HG03108 (cell line): ENCODE data around the gene FSTL4.

Source experiments
- ATAC-seq: cut with Tn5 transposase; IDR thresholded peaks from one replicate; pipeline ENCODE4 v1.9.1; 2021; ENCODE audit warnings: moderate library complexity; ENCODE audit not compliant: unreplicated experiment

FSTL4 gene

DNA sequence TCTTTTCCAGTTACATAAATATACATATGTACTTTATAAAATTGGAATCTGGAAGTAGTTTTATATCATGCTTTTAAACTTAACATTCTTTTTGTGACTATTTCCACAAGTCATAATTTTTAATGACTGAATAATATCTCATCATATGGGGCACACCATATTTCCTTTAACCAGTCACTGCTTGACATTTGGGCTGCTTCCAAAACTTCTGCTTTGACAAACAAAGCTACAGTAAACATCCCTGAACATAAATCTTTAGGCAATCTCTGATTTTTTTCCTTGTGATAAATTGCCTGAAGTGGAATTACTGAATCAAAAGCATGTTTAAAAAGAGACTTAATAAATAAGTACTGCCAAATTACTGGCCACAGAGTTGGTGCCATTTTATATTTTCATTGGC, 178.0 kb downstream of the FSTL4 start:
- no peak for ATAC-seq

DNA sequence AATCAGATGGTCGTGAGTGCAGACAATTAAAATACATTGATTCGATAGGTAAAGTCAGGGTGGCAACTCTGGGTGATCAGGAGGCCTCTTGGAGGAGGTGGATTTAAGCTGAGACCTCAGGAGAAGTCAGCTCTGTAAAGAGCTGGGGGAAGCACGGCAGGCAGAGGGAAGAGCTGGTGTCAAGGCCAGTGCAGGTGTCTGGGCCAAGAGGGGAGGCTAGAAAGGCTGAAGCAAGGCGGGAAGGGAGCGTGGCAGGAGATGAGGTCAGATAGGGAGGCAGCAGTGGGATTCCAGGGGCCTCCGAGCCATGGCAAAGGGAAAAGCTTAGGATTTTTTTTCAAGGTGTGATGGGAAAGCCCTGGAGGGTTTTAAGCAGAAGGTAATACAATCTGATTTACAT, 178.7 kb downstream of the FSTL4 start:
- no peak for ATAC-seq

DNA sequence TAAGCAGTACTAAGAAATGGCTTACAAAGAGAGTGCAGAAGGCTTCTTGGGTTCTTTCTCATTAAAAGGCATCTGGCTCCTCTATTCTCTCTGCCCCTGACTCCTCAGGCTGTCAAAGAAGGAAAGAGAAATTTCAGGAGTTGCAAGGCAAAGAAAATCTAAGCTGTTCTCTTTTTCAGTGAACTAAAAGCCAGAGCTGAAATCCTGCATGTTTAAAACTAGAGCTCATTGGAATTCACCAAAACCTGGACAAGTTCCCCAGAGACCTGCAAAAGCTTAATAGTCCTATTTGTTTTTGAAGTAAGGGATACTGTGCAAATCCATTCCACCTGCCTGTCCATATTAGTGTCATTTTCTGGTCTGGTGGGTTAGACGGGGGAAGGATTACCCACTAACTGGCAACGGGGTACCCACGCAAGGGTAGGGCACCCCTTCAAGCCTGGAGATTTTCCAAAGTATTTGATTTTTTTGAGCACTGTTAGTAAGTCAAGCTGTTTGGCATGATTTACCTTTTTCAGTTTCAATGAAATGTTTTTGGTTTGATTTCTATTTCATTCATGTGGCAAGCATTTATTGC, 179.3 kb downstream of the FSTL4 start:
- no peak for ATAC-seq

DNA sequence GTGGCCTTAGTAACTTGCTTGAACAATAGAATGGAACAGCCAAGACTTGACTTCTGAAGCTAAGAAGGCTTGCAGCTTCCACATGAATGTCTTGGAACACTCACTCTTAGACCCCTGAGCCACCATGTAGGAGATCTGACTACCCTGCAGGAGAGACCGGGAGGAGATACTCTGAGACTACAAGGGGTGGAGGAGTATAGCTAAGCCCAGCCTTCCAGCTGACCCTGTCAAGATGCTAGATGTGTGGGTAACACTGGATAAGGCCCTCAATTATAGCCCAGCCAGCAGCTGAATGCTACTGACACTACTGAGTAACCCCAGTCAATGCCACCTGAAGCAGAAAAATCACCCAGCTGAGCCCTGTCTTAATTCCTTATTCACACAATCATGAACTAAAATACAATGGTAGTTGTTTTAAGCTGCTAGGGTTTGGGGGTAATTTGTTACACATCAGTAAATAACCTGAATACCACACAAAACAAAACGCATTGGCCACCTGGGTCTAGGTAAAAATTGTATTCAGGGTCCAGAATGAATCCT, 180.9 kb downstream of the FSTL4 start:
- no peak for ATAC-seq

DNA sequence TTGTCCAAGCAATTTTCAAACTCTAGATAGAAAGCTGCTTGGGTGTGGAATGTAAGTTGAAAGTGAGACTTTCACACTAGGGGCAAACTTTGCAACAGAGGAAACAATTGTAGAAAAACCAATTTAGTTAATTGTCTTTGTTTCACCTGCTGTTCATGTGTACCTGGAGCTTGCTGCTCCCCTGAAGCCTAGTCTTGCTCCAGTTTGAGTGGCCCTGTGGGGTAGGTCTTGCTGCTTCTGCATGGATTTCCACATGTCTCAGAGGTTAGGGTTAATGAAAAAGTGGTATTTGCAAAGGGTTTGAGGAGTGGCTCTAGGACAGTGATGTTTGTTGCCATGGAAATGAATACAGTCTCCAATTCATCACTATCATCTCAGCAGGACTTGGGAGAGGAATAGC, 182.2 kb downstream of the FSTL4 start:
- ATAC-seq: no peak

DNA sequence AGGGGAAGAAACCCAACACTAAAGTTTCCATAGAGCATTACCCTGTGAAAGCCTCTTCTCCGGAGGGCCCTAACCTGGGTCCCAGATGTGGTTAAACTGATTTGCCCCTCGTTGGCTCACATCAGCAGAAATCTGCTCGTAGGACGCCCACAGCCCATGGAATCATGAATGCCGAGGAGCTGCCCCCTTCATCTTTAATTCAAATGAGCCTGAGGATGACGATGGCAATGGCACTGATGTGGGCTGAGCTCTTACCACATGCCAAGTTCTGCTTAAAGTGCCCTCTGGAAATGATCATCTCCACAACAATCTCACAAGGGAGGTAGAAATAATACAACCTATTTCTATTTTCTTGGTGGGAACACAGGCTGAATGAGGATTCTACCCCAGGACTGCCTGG, 183.3 kb downstream of the FSTL4 start:
- ATAC-seq: no peak

DNA sequence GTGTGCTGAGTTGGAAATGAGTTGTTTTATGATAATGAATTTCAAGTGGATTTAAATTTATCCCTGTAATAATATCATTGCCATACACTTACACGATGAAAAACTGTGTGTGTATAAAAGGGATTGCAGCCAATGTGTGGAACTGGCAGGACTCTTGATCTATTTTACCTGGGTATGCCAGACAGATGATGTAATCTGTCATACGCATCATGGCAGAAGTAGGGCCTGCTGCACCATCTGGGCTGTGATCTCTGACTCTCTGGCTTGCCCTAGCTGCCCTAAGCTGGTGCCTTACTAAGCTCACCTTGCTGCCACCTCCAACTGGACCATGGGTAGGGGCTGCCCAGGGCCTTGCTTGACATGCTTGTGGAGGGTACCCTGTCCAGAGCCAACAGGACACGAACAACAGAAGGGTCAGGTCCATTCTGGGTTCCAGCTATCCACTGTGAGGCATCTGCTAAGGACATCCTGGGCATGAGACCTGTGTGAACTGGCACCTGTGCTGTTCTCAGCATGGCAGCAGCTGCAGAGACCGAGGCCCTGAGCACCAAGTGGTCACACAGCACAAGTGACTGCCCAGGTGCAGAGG, 184.2 kb downstream of the FSTL4 start:
- ATAC-seq: no peak

DNA sequence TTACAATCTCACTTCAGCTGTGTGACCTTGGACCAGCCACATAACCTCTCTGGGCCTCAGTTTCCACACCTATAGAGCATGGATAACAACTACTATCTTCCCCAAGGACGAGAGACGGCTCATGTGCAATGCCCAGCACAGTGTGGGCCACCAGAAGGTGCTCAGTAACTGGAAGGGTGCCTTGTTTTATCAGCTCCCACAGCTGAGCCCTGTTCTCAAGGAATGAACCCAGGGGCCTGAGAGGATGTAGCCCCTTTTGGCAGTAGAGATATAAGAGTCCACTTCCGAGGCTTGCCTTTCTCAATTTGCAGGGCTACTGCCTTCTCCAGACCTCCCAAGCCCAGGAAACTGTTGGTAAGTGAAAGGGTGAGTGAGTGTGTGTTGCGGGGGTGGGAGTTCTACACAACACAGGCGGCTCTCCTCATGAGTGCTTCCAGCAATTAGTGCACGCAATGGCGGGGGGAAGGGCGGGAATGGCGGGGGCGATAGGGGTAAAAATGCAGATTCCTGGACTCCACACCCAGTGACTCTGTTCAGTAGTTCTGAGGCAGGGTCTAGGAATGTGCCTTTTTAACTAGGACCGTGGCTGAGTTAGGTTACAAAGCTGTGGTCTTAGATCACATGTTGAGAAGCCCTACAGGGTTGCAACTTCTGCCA, 185.1 kb downstream of the FSTL4 start:
- ATAC-seq: no peak

DNA sequence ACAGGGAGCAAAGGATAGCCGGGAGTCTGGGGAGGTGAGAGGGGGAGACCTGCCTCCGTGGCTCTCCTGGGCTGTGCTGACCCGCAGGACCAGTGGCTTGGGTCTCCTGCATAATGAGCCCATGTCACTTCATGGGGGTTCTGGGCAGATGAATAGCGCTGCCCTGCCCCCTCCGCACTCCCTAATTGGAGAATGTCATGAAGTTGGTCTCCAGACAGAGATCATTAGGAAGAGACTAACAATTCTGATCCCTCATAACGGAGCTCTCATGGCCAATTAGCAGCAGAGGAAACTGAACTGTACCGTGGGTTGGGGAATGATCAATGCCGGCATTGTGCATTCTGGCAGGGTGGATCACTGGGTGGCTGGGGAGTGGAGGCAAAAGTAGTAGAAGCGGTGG, 186.1 kb downstream of the FSTL4 start:
- no peak for ATAC-seq

DNA sequence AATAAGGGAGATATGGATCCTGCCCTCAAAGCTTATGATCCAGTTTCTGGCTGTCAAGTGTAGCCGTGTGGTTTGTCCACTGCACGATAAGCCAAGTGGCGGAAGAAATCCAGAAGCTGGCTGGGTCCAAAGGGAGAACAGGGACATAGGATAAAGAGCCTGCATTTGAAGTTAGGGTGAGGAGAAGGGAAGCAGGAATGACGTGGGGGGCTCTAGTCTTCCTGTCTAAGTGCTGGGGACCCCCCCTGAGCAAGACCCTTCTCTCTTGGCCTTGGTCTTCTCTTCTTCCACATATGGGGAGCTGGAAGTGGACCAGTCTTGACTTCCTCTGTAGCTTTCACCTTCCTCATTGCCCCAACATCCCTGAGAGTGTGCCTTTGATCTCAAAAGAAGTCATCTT, 186.6 kb downstream of the FSTL4 start:
- ATAC-seq: no peak

DNA sequence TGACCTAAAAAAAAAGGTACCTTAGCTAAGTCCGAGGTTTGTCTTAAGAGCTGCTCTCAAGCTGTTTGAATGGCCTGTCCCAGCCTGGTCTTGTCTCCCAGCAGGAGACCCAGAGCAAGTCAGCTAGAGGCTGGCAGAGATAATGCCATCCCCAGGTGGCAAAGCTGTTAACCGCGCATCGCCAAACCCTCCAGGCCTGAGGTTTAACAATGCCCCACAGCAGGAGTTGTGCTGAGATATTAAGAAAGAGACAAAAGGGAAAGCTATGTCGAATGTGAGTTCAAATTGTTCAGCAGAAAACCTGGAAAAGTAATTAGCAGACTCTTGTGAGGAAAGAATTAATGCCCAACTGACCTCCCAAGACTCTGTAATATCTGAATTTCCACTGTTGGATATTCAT, 187.1 kb downstream of the FSTL4 start:
- ATAC-seq: no peak

DNA sequence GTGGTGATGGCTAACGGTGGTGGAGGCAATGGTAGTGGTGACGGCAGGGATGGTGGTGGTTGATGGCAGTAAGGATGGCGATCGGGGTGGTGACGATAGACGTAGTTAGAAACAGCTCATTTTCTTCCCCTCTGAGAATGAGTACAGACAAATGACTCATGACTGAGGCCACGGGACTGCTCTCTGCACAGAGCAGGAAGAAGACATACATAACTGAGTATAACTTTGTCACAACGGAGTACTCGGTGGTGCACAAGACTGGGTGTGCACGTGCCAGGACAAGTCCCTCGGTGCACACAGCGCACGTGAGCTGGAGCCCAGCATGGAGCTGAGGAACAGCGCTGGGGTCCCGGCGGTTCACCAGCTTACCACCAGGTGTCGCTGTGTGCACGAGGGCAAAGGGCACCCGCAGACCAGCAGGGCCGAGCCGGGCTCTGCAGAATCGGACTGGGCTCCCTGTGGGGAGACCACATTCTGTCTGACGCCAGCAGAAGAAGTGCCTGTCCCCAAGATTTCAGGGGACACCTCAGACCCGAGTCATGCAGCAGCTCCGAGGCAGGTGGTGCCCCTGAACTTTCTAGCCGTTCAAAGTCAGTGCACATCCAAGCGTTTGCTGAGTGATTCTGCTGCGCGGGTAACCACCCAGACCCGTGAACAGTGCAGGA, 188.6 kb downstream of the FSTL4 start:
- peak; percentile 62 for ATAC-seq

DNA sequence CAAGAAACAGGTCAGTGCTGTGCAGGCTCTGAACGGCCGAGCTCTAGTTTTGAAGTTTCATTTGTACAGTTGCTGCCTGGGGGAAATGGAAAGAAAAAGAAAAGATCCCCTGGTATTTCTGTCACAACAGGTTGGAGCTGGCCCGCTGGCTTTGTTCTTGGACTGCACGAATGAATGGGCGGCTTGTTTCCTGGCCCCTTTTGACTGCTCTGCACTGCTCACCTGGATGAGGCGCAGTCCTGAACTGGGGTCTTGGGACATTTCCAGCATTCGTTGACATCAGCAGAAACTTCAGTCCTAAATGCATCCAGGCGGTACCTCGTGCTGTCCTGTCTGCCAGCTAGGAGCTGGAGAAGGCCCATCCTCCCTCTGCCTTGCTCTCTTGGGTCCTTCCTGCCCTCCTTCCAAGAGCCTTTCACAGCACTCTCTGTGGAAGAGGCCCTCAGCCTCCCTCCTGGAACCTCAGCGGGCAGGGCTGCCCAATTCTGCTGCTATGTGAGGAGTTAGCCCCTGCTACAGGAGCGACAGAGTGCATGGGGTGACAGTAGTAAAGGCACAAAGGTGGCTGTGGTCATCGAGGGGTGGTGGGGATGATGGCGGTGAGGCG, 189.2 kb downstream of the FSTL4 start:
- no peak for ATAC-seq

DNA sequence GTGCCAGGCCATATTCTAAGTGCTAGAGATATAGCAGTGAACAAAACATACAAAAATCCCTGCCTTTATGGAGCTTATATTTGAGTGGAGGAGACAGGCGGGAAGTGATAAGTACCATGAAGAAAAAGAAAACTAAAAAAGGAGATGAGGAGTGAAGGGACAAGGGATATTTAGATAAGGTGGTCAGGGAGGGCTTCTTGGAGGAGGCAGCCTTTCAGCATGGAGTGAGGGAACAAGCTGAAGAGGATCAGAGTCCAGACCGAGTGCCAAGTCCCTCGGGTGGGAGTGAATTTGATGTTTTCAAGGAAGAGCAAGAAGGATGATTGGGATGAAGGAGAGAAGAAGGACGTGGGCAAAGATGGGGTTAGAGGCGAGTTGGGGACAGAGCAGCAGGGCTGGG, 190.5 kb downstream of the FSTL4 start:
- ATAC-seq: no peak

DNA sequence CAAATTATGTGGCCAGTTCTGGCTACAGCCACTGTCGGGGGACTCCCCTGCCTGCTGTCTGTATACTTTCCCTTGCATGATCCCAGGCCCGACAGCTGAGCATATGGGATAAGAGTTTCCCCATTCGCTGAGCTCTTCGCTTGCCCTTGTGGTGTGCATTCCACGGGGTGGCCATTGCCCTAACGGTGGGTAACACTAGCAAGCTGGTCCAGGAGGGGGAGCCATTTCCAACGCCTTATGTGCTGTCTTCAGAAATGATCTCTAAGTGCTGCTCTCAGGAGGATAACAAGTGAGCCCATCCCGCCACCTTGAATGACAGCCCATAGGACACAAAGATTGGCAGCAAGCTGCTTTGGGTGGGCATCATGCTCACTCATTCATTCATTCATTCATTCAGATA, 190.9 kb downstream of the FSTL4 start:
- no peak for ATAC-seq

DNA sequence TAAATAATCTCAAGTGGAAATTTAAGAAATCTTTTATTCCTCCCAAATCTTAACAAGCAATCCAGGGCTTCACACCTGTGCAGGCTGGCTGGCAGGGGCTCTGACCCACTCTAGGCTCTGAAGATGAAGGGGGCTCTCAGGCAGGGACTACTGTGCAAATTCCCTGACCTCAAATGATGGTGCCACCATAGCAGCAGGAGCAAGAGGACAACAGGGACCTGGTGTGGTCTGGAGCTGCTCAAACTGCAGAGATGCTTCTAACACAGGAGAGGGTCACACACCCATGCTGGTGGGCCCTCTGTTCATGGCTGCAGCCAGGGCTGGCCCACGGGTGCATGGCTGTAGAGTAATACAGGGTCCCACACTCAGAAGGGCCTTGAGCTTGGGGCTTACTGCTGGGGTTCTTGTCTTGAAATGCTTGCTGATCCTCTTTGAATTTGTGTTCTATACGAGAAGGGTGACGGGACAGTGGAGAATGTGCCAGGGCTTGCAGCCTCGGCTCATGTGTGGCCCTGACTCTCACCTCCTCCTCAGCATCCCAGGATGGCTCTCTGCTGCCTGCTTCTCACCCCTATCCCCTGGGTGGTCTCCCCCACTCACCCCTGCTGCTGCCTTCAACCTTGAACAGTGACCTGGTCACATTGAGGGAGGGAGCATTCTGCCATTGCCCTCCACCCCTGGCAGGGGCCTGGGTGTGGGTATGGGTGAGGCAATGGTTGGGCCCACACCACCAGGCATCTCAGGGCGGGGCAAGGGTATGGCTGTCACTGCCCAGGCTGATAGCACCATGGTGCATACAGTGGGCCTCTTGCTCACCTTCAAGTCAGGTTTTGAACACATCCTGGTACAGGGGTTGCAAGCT, 191.7 kb downstream of the FSTL4 start:
- ATAC-seq: no peak

DNA sequence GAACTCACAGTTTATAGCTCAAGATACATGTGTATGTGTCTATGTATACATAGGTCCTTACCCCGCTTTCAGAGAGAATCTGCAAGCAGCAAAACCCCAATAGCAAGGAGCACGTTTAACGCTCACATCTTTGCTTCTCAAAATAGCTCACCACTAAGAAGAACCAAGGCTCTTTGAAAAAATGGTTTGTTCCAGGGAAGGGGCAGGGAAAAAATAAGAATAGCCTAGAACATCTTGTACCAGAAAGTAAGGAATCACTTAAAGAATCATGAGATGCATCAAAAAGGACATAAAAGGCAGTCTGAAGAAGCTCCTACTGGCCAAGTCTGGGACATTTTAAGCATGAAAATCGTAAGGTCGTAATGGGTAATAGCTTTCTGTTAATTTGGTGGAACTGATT, 196.4 kb downstream of the FSTL4 start:
- ATAC-seq: no peak

DNA sequence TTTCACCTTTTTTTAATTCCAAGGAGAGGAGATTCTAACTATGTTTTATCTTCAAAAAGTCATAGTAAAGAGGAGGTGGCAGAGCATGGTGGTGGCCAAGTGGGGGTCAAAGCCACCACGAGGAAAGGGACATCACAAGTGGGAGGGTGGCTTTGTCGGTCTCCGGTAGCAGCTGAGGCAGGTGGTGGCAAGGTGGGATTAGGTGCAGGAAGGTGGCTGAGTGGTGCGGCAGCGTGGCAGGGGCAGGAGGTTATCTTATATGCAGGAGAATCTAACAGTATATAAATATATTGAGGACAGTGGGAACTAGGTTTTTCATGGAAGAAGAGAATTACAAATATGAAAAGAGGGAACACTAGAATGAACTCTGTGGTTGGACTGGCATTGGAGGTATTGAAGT, 196.8 kb downstream of the FSTL4 start:
- no peak for ATAC-seq

DNA sequence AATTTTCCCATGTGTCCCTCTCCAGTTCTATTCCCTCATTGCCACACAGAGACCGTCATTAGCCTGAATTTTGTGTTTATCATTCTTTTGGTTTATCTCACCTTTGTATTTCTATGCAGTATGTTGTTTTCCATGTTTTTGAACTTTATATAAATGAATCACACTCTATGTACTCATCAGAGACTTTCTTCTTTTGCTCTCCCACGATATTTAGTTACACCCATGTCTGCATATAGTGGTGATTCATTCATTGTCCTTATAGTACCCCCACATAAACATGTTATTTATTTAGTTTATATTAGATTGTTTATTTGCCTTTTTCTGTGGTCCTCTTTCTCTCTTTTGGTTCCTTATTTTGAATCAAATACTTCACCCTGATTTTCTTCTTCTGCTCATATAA, 199.7 kb downstream of the FSTL4 start:
- no peak for ATAC-seq

DNA sequence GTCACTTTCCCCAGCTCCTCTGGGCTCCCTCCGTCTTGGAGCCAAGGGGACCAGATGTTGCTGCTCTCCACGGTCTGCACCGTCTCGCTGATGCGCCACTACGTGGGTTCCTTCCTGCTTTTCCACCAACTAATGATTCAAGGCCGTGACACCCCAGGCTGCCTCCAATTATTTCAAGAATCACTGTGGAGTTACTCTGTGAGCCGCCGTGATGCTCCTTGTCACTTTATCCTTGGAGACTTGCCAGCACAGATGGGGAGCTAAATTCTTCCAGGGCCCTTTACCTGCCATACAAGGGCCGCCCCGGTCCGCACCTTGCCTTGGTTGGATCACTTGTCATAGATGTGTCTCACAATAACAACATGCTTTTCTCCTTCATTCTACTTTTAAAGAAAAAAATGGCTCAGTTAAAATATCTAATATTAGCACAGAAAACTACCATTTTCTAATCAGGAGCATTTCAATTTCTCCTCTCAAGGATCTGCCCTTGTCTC, 202.0 kb downstream of the FSTL4 start:
- no peak for ATAC-seq
